Mesenteric fat pad (tissue), 1 donor: ENCODE measurements around the gene RIC3. TPM values are rescaled to one million over a fixed set of nuclear protein-coding genes. Genes with fewer than 3 reads are reported as not detected.

Source experiments
- DNase-seq: peaks from one replicate; pipeline ENCODE4 v3.0.0-alpha.2; 2020; ENCODE audit warnings: low spot score
- long read RNA-seq: library from polyadenylated mRNA; unstranded; transcript quantifications from one replicate; pipeline ENCODE4 v2.0.0, GENCODE V29; 2020
- total RNA-seq: library from RNA; stranded (reverse); fragmentation: NEBNext Ultra II Directional; extraction: Animal tissue kit (Norgen Biotek cat#: 25700); gene quantifications from one replicate; pipeline ENCODE4 v1.2.1, GENCODE V29; 2021
- donor health status: DM: yes; HTN: yes; CAD: no.

The RIC3 gene, protein sequence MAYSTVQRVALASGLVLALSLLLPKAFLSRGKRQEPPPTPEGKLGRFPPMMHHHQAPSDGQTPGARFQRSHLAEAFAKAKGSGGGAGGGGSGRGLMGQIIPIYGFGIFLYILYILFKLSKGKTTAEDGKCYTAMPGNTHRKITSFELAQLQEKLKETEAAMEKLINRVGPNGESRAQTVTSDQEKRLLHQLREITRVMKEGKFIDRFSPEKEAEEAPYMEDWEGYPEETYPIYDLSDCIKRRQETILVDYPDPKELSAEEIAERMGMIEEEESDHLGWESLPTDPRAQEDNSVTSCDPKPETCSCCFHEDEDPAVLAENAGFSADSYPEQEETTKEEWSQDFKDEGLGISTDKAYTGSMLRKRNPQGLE
- total RNA-seq, result 2.3 TPM
- long read RNA-seq, result 0 reads

DNA sequence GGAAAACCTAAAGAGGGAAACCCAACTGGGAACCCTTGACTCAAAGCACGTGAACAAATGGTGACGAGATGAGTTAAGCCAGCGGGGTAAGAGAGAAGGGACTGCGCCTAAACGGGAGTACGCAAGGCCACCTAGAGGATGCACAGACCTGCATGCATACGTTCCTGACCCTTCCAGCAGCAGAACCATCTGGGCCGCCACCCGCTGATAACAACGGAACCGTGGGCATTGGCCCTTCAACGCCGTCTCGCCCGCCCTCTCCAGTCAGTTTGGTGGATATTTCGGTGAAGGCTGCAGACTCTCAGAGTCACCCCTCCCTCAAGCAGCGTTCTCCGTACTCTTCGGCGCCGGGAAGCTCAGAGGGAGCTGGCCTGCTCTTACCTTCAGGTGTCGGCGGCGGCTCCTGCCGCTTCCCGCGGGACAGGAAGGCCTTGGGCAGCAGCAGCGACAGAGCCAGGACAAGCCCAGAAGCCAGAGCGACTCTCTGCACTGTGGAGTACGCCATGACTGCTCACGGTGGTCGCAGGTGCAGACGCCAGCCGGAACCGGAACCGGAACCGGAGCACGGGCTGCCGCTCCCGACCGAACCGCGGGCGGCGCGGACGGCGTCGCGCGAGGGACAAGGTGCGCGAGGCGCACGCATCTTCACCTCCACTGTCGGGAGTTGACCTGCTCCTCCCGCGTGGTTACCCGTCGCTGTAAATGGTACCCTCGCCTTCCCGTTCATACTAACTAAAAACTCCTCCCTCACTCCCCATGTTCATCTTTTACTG lies at the start of gene RIC3:
RIC3 (minus strand) TSS at position 541 of the 773 bp plus-strand sequence; CDS start at position 505, 36 bp downstream.
- no peak for DNase-seq

DNA sequence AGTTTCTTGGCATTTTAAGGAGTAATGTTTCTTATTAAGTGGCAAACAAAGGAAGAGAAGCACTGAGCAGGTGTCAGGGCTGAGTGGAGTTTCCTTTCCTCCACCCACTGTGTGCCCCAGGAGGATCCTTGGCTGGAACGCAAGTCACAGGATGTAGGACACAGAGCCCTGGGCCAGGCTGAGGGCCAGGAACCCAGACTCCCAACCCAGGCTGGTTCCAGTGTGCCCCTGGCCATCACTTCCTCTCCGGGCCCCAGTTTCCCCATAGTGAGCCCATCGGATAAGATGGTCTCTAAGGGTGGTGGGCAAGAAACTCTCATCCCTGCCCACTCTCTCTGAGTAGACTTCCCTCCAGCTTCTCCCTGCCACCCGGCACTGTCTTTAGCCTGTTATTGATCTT lies 49.6 kb upstream of the RIC3 start:
- no peak for DNase-seq

DNA sequence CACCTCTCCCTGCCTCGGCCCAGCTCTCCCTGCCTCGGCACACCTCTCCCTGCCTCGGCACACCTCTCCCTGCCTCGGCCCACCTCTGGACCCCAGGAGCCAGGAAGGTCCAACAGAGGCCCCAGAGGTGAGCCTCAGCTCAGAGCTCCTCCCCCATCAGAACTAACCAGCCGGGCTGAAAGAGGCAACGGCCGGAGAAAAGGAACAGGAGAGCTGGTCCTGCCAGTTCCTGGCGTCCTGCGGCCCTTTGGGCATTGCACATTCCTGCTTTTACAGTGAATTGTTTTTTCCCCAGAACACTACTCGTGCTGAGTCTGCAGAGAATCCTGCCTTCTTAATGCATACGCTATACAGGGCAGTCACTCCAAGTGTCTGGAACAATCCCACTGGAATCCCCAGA lies 49.1 kb upstream of the RIC3 start:
- DNase-seq, result no peak

DNA sequence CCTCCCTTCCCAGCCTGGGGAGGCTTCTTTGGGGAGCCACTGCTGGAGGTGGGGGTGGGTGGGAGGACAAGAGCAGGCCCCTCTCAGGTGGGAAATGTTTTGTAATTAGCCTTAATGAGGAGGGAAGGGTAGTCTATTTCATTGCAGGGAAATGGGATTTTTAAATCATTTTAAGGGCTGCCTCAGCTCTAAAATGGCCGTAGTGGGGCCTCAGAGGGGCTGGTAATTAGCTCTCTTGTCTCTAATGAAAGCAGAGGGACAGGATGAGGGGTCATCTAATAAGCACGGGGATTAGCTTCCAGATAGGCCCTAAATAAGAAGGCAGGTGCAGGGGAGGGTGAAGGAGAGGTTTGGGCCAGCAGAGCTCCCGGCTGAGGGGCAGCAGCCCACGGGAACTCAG lies 48.3 kb upstream of the RIC3 start:
- DNase-seq, result no peak

DNA sequence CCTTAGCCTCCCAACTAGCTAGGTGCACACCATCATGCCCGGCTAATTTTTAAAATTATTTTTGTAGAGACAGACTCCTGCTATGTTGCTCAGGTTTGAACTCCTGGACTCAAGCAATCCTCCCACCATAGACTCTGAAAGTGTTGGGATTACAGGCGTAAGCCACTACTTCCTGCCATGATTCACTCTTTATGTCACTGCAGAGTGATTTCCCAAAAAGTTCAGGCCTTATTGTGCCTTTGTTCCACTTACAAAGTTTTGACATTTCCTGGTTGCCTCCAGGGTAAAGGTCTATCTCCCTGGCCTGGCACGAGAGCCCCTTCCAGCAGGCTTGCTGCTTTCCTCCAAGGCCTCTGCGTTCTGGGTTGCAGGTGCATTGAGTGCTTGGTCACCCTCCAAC lies 44.6 kb upstream of the RIC3 start:
- DNase-seq, result no peak

DNA sequence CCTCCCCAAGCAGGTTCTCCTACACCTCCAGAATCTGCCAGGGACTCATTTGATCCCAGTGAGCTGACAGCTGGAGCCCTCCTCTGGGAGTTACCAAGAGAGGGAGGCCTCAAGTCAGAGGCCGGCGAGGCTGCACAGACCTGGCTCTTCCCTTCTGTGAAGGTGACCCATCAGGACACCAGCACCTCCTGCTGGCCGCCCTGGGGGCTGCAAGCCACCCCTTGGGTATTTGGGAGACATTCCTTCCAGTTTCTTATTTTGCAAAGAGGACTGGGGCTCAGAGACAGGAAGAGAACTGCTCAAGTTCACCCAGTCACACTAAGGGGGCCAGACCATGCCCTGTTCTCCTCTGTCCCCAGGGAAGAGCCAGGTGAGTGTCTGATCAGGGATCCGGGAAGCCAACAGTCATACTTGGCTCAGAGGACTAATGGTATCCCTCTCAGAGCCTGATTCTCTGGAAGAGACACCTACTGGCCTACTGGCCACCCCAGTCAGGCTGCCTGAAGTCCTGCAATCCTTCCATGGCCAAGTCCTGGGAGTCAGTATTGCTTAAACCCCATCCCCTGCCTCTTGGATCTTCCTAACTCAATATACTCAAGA lies 40.5 kb upstream of the RIC3 start:
- DNase-seq, result no peak

DNA sequence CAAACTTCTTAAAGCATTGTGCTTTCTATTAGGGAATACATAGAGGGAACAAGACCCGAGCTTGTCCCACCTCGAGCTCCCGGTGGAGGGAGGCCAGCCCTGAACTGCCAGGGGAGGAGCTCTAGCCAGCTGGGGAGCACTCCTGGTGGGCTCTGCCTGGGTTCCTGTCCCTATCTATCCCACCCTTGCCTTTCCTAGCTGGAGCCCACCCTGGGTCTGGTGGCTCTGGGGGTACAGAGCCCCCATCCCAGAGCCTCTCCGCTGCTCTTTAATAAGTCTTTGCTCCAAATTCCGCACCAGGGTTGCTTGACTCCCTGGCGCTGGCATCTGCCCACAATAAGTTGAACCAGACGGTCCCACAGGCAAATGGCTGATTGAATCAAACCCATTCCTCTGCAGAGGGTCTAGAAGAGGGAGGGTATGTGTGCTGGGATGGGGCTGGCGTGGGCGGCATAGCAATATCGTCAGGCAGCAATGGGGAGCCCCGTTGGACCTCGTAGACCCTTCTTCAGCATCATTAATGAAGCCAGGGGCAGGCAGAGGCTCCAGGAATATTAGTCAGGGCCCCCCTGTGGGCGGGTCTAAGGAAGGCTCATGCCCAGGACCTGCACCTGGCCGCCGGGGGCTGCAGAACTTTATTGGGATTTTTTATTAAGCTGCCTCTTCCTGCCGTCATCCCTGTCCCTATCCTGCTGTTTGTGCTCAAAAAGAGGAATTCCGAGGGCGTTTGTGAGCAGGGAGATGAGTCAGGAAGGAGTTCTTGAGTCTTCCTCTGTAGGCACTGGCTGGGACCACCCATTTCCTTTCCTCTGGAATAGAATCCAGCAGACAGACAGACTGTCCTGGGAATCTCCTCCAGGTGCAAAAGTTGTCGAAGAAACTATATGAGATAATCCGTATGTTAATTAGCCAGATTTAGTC lies 38.5 kb upstream of the RIC3 start:
- DNase-seq, result no peak

DNA sequence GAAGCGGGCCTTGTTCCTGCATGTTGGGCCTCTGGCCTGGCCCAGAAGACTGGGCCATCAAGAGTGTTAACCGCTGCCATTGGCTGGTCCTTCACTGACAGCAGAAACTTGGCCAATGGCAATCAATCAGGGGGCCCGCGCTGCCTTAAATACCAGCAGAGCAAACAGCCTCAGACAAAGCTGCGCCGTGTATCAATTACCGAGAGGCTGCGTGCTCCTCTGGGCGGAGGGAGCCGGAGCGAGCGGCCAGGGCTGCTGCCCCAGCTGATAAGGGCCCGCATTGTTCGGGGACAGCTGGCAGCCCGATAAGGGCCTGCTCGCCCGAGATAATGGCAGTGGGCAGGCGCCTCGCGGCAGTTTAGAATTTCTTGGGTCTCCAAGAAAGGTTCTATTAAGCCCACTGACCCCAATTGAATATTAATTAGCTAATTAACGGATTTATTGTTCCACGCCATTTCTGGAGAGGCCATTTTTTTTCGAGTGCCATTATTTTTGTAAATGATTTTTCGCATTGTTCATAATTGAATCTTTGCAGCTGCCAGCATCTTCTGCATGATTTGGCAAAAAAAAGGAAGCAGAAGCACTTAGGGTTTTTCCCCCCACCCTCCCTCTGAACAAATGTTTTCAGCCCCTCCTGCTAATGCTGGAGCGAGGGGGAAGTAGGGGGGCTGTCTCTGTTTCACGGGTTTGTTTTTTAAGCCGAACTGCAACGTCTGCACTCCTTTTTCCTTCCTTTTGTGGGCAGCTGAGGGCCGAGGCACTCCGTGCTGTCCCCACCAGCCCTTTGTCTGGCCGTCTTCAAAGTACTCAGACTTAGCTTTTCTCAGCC lies 37.6 kb upstream of the RIC3 start:
- no peak for DNase-seq

DNA sequence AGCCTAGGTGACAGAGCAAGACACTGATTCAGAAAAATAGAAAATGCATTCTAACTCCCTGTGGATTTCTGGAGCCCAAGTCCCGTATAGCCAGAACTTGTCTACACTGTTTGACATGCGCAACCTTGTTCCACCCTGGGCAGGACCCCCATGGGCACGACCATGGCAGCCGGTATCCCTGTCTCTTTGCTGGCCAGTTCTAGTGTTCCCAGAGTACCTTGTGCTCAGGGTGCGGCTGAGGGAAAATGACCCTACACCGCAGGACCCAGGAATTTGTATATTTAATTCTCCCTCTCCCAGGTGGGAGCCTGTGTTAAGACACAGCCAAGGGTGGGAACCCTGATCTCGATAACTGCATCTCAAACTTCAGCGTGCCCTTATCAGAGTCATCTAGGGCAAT lies 36.7 kb upstream of the RIC3 start:
- no peak for DNase-seq

DNA sequence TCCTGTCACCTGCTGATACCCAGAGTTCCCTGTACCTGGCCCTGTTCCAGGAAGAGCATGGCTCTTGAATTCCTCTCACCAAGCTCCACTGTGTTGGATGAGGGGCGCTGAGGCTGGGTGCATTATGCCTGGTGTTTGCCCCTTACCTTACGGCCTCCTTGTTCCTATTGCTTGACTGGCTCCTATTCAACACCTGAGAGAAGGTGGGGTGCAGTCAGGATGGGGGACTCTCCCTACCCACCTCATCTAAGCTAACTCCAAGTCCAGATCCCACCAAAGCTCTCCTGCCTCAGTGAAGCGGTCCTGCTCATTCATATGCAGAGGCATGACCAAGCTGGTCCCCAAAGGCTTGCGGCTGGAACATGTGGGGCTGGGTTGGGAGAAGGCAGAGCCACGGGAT lies 35.8 kb upstream of the RIC3 start:
- no peak for DNase-seq

DNA sequence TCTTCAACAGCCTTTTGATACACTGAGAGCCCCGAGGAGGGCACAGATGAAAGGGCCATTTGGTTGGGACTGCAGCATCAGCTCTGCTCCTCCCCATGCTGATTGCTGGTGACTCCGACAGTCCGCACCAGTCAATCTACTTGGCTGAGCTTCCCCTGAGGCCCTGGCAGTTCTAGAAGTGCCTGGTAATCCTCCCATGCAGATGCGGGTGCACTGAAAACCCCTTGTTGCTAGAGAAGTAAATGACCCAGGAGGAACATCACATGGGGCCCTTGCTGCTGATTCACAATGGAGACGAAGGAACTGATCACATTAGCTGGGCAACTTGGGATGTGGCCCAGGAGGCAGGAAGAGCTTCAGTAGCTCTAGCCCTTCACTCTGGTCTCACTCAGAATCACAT lies 35.2 kb upstream of the RIC3 start:
- no peak for DNase-seq

DNA sequence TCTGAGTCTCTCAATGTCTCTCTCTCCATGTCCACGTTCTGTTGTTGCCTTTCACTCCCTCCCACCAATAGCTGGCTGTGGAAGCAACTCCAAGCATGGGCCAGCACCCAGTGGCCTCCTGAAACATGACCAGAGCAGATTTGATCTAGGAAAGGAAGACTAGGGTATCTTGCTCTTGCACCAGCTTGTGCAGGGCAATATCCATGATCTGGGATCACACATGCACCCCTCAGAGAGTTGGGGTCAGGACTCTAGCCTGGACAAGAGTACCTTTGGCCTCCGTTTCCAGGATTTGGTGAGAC lies 34.5 kb upstream of the RIC3 start:
- DNase-seq, result no peak

DNA sequence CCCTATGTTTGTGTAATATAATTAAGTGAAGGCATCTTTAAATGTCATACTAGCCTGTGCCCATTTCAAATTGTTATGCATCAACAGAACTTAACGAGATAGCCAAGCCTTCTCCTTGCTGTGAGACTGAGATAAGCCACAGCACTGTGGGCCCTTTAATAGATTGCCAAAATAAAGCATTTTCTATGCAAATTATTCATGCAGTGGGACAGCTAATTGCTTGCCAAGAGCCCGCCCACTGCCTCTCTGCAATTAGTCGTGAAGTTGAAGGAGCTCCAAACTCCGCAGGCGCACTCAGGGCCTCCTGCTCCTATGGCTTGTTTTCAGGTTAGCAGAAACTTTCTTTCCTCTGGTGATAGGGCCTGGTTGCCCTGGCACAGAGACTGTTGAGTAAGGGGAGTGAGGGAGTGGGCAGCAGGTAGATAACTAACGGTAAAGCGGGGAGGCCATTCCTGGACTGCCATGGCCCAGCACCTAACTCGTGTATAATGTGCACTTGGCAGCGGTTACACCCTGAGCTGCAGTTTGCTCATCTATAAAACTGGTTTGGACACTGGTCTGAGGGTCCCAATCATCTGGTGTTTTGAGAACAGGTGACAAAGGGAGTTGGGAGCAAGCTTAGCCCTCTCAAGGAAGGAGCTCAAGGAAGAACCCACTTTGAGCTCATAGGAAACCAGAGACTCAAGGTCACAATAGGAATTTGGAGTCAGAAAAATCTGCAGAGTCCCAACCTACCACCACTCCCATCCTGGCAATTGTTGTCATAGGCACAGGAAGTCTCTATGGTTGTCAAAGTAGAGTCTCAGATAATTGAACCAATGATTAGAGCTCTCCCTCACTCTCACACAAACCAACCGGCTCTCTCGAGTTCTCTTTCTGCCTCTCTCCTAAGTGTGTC lies 33.9 kb upstream of the RIC3 start:
- no peak for DNase-seq

DNA sequence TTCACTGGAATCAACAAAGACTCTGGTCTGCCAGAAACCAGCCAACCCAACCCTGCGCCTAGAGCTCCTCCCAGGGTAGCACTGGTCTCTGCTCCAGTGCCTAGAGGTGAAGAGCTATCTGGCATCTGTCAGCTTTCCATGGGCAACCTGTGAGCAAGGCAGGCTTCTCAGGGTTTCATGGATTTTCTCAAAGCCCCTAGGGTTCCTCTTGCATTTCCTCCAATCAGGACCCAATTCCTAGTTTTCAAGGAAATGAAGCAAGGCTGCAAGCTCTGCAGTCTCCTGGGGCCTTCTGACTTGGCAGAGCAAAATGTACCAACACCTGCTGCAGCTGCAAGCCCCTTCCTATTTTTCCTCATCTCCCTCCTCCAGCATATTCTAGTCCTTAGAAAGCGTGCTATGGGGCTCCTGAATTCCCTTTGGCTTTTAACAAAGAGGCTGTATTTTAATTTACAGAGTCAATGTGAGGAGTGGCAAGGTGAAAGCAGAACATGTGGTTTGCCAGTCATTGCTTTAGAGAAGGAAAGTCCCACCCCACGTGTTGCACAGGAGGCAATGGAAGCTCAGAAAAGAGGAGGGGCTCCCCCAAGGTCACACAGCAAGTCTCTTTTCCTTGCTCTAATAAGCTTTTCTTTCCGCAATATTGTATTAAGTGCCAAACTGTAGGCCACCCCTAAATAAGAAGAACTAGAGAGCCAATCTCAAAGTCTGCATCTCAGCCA lies 33.0 kb upstream of the RIC3 start:
- no peak for DNase-seq

DNA sequence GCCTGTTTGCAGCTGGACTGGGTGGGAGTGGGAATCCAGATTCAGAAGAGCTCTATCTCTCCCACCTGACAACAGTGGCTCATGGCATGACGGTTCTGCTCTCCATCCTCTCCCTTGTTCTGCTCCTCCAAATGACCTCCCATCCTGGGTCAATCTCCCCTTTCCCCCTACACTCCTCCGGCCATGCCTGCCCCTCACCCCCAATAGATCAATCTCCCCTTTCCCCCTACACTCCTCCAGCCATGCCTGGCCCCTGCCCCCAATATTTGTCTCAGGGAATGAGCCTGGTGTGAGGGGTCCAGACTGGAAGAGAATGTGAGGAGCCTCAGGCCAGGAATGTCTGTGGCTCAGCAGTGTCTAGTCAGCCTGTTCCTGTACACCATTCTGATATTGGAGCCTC lies 30.9 kb upstream of the RIC3 start:
- no peak for DNase-seq

DNA sequence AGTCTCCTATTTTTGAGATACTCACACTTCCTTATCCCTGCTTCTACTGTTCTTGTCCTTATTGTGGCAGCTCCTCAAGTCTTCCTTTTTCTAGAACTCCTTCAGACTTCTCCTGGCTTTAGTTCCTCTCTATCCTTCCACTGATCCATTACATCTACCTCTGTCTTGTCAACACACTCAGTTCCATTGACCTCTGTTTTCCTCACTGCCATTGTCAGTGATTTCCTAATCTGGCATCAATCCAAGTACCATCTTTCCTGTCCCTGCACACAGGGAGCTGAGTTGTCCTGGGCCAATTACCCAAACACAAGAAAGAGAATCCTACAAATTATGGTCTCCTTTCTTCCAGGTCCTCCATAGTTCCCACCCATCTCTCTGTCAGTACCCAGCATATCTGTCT lies 27.9 kb upstream of the RIC3 start:
- DNase-seq, result no peak

DNA sequence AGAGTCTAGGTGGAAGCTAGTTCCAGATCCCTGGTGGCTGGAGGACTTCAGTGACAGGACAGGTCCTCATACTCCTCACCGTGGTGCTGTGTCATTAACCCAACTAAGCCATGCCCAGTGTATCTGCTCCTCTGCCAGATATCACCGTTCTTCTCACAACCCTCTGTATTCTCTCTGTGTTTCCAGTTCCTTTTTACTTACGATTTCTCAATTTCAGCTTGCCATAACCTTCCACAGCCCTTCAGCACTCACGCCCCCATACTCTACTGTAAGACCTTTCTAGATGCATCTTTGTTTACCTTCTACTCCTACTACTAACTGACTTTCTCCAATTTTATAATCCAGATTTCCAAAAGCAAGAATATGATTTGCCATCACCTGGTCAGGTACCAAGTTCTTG lies 26.1 kb upstream of the RIC3 start:
- no peak for DNase-seq

DNA sequence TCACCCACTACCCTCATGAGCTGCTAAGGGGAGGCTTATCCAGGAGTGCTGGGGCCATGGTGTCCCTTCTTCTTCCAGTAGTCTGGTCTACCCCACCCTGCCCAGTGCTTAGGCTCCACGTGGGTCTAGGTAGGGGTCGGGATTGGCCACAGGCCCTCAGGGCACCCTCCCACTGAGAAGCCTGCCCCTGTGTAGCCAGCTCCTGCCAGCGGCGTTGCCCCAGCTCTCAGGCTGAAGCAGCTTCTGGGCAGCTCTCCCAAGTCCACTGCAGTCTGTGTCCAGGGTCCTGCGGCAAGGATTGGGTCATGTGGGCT lies 24.0 kb upstream of the RIC3 start:
- DNase-seq, result no peak
